Activated CD4-positive, alpha-beta T cell treated with anti-CD3 and anti-CD28 coated beads, Interleukin-2, amount 10 ng/mL, durations not matched to agents 24 days and 14 days (primary cell): ENCODE measurements around the gene THSD4. TPM values are rescaled to one million over a fixed set of nuclear protein-coding genes. Genes with fewer than 3 reads are reported as not detected.

Experiments used
- DNase-seq: peaks from one replicate; pipeline ENCODE4 v3.0.0; 2022
- H3K27ac Mint-ChIP-seq: one replicate; pipeline ENCODE4 v1.8.0; 2022; ENCODE audit warnings: mild to moderate bottlenecking, mixed read lengths
- H3K27me3 Mint-ChIP-seq: one replicate; pipeline ENCODE4 v1.8.0; 2022; ENCODE audit warnings: mixed read lengths
- H3K36me3 Mint-ChIP-seq: one replicate; pipeline ENCODE4 v1.8.0; 2022; ENCODE audit warnings: low read depth, mild to moderate bottlenecking, mixed read lengths
- H3K4me1 Mint-ChIP-seq: one replicate; pipeline ENCODE4 v1.8.0; 2021; ENCODE audit warnings: mixed read lengths
- H3K4me3 Mint-ChIP-seq: one replicate; pipeline ENCODE4 v1.8.0; 2022; ENCODE audit warnings: mild to moderate bottlenecking, moderate library complexity, mixed read lengths
- H3K9me3 Mint-ChIP-seq: one replicate; pipeline ENCODE4 v1.8.0; 2021; ENCODE audit warnings: mixed read lengths
- intact Hi-C: fragments of 100-400 bp; cut with micrococcal nuclease; formaldehyde crosslinking; loops from one replicate; pipeline ENCODE4 v1.15.1; 2023
- total RNA-seq: library from RNA; stranded (reverse); gene quantifications from 2 replicates; pipeline ENCODE4 v1.2.3, GENCODE V29; 2022

The THSD4 gene
- total RNA-seq, 1 donor from 2014 or later = not detected

DNA sequence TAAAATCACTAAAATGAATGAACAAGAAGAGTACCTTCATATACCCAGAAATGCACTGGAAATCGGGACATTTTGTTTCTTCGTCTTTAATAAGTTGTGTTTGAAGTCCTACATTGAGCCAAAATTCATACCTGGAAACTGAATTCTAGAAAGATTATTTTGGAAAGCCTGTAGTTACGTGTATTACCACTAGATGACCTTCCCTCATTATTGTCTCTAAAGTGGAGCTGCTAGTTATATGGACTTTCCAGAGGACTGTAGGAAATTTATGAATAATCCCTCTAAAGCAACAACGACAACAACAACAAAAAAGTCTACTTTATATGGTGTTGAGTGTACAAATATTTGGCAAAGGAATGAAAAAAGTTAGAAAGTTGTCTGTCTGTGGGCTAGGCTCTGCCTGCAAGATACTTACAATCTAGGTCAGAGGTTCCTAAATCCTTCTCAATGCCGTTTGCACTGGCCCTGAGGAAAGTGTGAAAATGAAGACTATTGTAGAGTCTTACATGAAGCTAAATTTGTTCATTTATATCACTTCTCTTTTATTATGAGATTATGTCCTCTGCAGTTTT, 460.3 kb downstream of the THSD4 start:
- Mint-ChIP-seq H3K4me3 (no peak overlapping the region), H3K4me1 (no peaks in the 10 kb centered on the region), H3K36me3 (no peaks in the 10 kb centered on the region), H3K27me3 (peaks cover 8% of the 10 kb centered on the region), H3K27ac (no peak overlapping the region), H3K9me3 (no peaks in the 10 kb centered on the region)
- DNase-seq = no peak
- intact Hi-C loops = loop anchor here (5.0 kb wide), 1 partner anchor 157 kb away; no protein-coding TSS in a partner anchor

DNA sequence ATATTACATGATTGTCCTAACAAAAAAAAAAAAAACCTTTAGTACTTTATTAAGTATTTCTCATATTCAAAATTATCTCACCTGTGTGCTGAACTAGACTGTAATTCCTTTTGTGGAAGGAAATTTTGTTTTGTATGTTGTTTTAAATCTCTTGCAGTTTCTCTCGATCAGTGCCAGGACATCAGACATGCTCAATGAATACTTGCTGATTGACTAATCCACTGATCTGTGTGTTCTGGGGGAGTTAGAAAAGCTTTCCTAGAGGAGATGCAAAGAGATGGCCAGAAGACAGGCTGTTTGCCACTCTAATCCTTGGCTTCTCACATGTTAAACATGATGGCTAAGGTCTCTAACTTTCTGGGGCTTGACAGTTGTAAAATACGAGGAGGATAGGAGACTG, 461.8 kb downstream of the THSD4 start:
- H3K4me1 Mint-ChIP-seq = no peaks in the 10 kb centered on the region
- no peaks in the 10 kb centered on the region for H3K9me3 Mint-ChIP-seq
- H3K27me3 Mint-ChIP-seq = peaks cover 11% of the 10 kb centered on the region
- peak; percentile 29 for DNase-seq
- intact Hi-C loops = loop anchor here (5.0 kb wide), 1 partner anchor 155 kb away; no protein-coding TSS in a partner anchor
- H3K36me3 Mint-ChIP-seq = no peaks in the 10 kb centered on the region
- H3K4me3 Mint-ChIP-seq = no peak overlapping the region
- H3K27ac Mint-ChIP-seq = no peak overlapping the region

DNA sequence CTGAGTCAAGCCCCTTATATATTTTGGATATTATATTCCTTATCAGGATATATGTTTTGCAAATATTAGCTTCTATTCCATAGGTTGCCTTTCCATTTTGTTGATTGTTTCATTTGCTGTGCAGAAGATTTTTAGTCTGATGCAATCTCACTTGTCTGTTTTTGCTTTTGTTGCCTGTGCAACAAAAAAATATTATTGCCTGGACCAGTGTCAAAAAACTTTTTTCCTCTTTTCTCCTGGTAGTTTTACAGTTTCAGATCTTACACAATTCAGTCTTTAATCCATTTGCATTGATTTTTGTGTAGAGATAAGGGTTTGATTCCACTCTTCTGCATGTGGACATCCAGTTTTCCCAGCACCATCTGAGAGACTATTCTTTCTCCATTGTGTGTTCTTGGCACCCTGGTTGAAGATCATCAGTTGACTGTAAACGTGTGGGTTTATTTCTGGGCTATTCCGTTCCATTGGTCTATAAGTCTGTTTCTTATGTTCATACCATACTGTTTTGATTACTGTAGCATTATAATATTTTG, 466.2 kb downstream of the THSD4 start:
- intact Hi-C loops = no loop called here
- no peak overlapping the region for H3K27ac Mint-ChIP-seq
- H3K4me1 Mint-ChIP-seq = no peaks in the 10 kb centered on the region
- H3K36me3 Mint-ChIP-seq = no peaks in the 10 kb centered on the region
- DNase-seq = no peak
- peaks cover 11% of the 10 kb centered on the region for H3K27me3 Mint-ChIP-seq
- peaks cover 6% of the 10 kb centered on the region for H3K9me3 Mint-ChIP-seq
- H3K4me3 Mint-ChIP-seq = no peak overlapping the region

DNA sequence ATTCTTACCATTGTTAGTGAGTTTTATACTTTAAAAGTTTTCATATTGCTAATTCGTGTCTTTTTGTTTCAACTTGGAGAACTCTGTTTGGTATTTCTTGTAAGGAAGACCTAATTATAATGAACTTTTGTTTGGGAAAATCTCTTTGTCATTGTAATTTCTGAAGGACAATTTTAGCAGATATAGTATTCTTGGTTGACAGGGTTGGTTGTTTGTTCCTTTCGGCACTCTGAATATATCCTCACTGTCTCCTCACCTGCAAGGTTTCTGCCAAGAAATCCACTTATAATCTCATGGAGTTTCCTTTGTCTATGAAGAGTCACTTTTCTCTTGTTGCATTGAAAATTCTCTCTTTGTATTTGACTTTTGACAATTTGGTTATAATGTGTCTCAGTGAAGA, 469.9 kb downstream of the THSD4 start:
- intact Hi-C loops = no loop called here
- Mint-ChIP-seq H3K4me3 (no peak overlapping the region), H3K36me3 (no peaks in the 10 kb centered on the region), H3K27ac (no peak overlapping the region), H3K27me3 (peaks cover 11% of the 10 kb centered on the region), H3K4me1 (no peaks in the 10 kb centered on the region), H3K9me3 (peaks cover 6% of the 10 kb centered on the region)
- no peak for DNase-seq

DNA sequence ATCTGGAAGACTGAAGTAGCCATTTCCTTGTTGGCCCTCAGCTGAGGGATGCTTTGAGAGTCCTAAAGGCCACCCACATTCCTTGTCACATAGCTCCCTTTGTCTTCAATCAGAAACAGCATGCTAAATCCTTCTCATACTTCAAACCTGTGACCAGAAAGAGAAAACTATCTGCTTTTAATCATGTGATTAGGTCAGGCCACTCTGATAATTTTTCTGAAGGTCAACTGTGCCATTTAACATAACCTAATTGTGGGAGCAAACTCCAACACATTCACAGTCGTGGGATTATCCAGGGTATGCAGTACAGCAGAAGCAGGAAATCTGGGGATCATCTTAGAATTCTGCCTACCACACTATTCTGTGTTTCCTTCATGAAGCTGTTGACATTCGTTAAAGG, 471.2 kb downstream of the THSD4 start:
- Mint-ChIP-seq H3K27ac (no peak overlapping the region), H3K36me3 (no peaks in the 10 kb centered on the region), H3K4me1 (no peaks in the 10 kb centered on the region), H3K4me3 (no peak overlapping the region), H3K27me3 (peaks cover 9% of the 10 kb centered on the region), H3K9me3 (peaks cover 6% of the 10 kb centered on the region)
- intact Hi-C loops = no loop called here
- no peak for DNase-seq

DNA sequence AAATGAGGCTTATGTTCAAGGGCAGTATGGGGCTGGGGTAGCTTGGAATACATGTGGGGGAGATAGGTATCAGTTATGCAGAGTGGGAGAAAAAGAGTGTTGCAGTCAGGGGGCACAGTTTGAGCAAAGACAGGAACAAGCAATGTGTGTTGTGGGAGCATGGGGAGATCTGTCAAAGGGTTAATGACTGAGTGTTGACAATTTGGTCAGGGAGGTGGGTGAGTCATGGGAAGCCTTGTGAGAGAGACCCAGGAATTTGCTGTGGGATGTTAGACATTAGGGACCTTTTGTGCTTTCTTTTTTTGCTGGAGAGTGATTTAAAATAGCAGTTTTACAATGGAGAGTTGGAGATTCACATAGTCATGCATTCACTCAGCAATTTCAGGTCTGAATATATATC, 473.5 kb downstream of the THSD4 start:
- no peak for DNase-seq
- peaks cover 3% of the 10 kb centered on the region for H3K27me3 Mint-ChIP-seq
- H3K4me3 Mint-ChIP-seq = no peak overlapping the region
- peaks cover 6% of the 10 kb centered on the region for H3K9me3 Mint-ChIP-seq
- H3K4me1 Mint-ChIP-seq = no peaks in the 10 kb centered on the region
- intact Hi-C loops = no loop called here
- H3K27ac Mint-ChIP-seq = no peak overlapping the region
- H3K36me3 Mint-ChIP-seq = no peaks in the 10 kb centered on the region

DNA sequence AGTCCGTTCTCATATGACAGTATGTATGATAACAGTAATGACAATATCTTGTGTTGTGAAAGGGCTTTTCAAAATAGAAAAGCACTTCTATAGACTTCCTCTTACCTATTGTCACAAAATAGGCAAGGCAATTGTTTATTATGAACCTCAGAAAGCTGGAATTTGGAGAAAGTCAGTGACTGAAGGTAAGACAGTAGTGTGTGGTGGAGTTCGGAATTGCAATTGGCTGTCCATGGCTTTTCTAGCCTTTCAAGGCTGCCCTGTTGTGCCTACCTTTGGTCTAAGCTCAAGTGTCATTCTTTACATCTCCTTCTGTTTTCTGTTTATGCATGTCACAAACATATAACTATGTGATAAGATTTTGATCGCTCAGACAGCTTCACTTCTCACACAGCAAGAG, 475.8 kb downstream of the THSD4 start:
- Mint-ChIP-seq H3K36me3 (no peaks in the 10 kb centered on the region), H3K9me3 (no peaks in the 10 kb centered on the region), H3K27ac (no peak overlapping the region), H3K4me3 (no peak overlapping the region), H3K27me3 (no peaks in the 10 kb centered on the region), H3K4me1 (no peaks in the 10 kb centered on the region)
- intact Hi-C loops = no loop called here
- DNase-seq = no peak

DNA sequence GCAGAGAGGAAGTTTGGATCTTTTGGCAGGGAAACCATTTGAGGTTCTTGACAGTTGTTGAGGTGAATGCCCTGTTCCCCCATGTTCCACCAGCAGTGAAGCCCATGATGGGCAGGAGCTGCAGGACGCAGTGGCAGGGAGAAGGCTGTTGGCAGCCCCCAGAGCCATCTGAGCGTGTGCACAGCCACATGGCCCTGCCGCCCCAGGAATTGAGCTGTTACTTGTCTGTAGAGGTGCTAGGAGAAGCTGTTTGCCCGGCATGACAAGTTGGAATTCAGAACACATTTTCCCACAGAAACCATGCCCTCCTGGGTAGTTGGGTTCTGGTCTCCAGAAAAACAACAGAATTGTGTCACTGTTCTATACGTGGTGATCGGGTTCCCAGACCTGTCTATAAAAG, 476.9 kb downstream of the THSD4 start:
- Mint-ChIP-seq H3K27me3 (no peaks in the 10 kb centered on the region), H3K27ac (no peak overlapping the region), H3K4me1 (no peaks in the 10 kb centered on the region), H3K36me3 (no peaks in the 10 kb centered on the region), H3K9me3 (no peaks in the 10 kb centered on the region), H3K4me3 (no peak overlapping the region)
- no peak for DNase-seq
- intact Hi-C loops = no loop called here

DNA sequence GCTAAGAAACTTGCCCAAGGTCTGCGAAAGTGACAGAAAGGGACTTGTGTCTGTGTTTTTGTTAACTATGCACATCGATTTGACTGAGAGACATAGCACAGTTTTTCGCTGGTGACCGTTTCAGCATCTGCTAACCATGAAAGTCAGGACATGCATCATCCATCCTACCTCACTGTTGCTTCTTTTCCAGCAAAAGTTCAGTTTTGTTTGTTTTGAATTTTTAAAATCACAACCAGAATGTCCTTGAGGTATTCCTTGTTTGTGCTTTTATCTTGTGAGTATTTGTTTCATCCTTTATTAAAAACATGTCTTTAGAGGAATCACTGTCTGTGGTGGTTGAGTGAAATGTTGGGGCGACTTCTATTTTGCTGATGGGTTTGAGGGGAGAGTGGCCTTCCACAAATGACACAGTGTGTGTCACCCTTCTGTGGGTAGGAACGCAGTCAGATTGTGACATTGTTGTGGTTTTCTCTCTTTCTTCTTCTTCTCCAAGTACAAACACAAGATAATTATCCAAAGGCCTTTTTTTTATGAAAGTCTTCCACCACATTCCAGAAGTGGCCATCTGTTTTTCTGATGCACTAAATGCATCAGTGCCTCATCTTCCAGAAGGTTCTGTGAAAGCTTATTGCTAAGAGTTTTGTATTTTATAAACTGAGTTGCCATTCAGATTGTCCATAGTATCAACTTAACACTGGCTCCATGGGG, 480.7 kb downstream of the THSD4 start:
- Mint-ChIP-seq H3K36me3 (no peaks in the 10 kb centered on the region), H3K4me1 (no peaks in the 10 kb centered on the region), H3K27ac (no peak overlapping the region), H3K9me3 (no peaks in the 10 kb centered on the region), H3K27me3 (no peaks in the 10 kb centered on the region), H3K4me3 (no peak overlapping the region)
- no peak for DNase-seq
- intact Hi-C loops = no loop called here

DNA sequence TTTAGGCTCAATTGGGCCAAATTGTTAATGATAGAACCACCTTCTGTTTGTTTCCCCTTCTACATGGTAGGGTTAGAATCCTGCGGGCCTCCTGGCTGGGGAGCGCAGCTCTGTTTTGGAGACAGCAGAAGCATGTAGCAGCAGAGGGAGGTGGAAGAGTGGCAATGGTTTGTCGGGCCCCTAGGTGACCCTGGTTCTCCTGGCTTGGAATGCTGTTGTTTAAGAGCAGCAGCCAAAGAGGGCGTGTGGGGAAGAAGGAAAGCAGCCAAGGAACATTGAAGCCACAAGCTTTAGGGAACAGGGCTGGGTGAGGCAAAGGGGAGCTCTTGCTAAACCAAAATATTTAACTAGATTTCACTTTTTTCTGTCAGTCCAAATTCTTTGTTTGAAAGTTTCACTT, 481.4 kb downstream of the THSD4 start:
- DNase-seq = no peak
- H3K27ac Mint-ChIP-seq = no peak overlapping the region
- no peak overlapping the region for H3K4me3 Mint-ChIP-seq
- H3K4me1 Mint-ChIP-seq = no peaks in the 10 kb centered on the region
- intact Hi-C loops = no loop called here
- H3K27me3 Mint-ChIP-seq = no peaks in the 10 kb centered on the region
- H3K9me3 Mint-ChIP-seq = no peaks in the 10 kb centered on the region
- H3K36me3 Mint-ChIP-seq = no peaks in the 10 kb centered on the region

DNA sequence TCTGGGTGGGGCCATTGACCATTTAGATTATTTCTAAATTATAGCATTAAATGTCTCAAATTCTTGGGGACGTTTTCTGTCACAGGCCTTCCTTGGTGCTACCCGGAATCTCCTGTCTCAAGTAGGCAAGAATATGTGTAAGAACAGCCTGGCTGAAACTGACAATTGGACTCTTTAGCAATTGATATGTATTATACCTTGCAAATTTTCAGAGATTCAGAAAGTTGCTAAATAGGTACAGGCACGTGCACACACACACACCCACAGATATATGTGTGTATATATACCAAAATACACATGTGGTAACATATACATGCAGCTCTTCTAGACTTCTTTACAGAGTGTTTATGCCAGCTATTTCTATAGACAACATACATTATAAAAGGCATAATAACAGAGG, 481.9 kb downstream of the THSD4 start:
- Mint-ChIP-seq H3K27me3 (no peaks in the 10 kb centered on the region), H3K9me3 (no peaks in the 10 kb centered on the region), H3K27ac (no peak overlapping the region), H3K4me3 (no peak overlapping the region), H3K36me3 (no peaks in the 10 kb centered on the region), H3K4me1 (no peaks in the 10 kb centered on the region)
- no peak for DNase-seq
- intact Hi-C loops = no loop called here

DNA sequence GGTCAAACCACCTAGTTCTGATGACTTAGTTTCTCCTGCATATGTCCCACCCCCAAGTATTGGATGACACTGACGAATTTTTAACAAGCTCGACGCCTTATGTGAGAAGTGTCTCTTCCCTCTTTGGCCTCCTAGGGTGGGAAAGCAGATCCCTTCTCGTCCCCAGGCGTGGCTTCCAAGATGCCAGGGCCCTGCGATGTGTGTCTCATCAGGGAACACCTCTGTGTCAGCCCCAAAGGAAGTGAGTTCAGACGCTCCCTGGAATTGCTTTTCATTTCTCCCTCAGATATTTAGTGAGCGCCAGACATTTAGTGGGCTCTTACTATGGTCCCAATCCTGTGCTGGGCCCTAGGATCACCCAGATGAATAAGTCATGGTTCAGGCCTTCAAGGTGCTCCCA, 482.4 kb downstream of the THSD4 start:
- H3K27me3 Mint-ChIP-seq = no peaks in the 10 kb centered on the region
- intact Hi-C loops = no loop called here
- H3K27ac Mint-ChIP-seq = no peak overlapping the region
- H3K9me3 Mint-ChIP-seq = no peaks in the 10 kb centered on the region
- H3K36me3 Mint-ChIP-seq = no peaks in the 10 kb centered on the region
- DNase-seq = no peak
- no peaks in the 10 kb centered on the region for H3K4me1 Mint-ChIP-seq
- H3K4me3 Mint-ChIP-seq = no peak overlapping the region

DNA sequence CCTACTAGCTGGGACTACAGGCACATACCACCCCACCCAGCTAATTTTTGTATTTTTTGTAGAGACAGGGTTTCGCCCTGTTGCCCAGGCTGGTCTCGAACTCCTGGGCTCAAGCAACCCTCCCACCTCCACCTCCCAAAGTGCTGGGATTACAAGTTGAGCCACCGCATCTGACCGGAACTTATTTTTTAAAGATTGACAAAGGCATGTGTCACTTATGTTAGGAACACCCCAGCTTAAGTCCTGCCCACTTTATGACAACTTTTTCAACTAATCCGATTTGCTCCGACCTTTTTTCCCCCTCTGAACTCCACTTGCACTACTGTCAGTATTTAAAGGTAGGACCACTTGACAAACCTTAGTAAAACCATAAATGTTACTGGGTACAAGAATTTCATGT, 483.5 kb downstream of the THSD4 start:
- no peak for DNase-seq
- no peaks in the 10 kb centered on the region for H3K27me3 Mint-ChIP-seq
- no peaks in the 10 kb centered on the region for H3K9me3 Mint-ChIP-seq
- no peaks in the 10 kb centered on the region for H3K36me3 Mint-ChIP-seq
- no peak overlapping the region for H3K4me3 Mint-ChIP-seq
- no peak overlapping the region for H3K27ac Mint-ChIP-seq
- no peaks in the 10 kb centered on the region for H3K4me1 Mint-ChIP-seq
- intact Hi-C loops = no loop called here

DNA sequence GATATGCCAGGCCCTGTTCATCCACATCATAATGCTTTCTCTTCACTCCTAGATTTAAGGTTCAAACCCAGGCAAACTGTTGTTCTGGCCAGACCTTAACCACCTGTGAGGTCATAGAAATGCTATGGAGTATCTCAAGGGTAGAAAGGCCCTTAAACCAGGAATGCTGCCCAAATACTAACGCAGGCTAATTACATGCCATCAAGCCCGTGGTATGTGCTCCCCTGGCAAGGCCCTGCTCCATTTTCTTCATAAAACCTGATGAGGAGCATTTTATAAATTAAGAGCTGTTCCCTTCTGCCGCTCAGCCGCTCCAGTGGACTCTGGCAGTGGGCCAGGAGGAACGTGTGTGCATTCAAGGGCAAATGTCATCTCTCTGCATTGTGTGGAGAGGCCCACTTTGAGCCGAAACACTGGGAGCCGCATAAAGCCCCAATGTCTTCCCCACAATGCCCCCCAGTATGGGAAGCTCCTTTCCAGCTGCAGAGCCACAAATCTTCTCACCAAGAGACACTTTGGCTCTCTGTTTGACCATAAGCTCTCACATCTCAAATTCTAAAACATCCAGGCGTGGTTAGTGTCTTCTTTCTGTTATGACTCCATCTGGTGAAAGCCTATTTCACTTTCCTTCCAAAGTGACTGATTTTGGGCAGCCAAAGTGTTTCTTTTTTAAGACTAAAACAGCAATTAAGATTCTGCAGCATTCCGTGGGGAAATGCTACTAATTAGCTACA, 484.3 kb downstream of the THSD4 start:
- no peak overlapping the region for H3K4me3 Mint-ChIP-seq
- H3K36me3 Mint-ChIP-seq = no peaks in the 10 kb centered on the region
- no peaks in the 10 kb centered on the region for H3K4me1 Mint-ChIP-seq
- H3K9me3 Mint-ChIP-seq = no peaks in the 10 kb centered on the region
- intact Hi-C loops = no loop called here
- DNase-seq = no peak
- H3K27me3 Mint-ChIP-seq = no peaks in the 10 kb centered on the region
- H3K27ac Mint-ChIP-seq = no peak overlapping the region
